ENCODE data around the gene MTUS2.

- no peak for TF ChIP-seq POLR2AphosphoS5 (IDR thresholded peaks at IDR 0.05; ENCODE audit: low read depth, low read length)
- no peak for TF ChIP-seq POLR2A (IDR thresholded peaks at IDR 0.05; ENCODE audit: low read depth, low read length)
- TF ChIP-seq TAF1 (IDR thresholded peaks at IDR 0.05; ENCODE audit: low read depth, low read length), result no peak
- no peak for TF ChIP-seq SPI1 (IDR thresholded peaks at IDR 0.05; ENCODE audit: low read depth, low read length)
These were observed 666.4 kb downstream of the MTUS2 start for GRCh38 chr13:29486551-29486950.
